K562 (cell line): Measurements from ENCODE around the gene MAP4K4. TPM values are rescaled to one million over a fixed set of nuclear protein-coding genes. Genes with fewer than 3 reads are reported as not detected.
A peak's percentile ranks its signal among the peaks of the same experiment; 100 is the strongest.

Experiments
- ATAC-seq: fragments of 200-7000 bp; cut with Tn5 transposase; 3 replicates; pipeline ENCODE4 v1.9.1; 2020; ENCODE audit warnings: moderate library complexity
- BruUV-seq: library from RNA; stranded (reverse); fragments of 400-500 nt; replicated peaks from 2 replicates; lab custom pipeline; 2021; lab: Mats Ljungman, UMichigan
- CTCF ChIA-PET: fragments of 300-600 bp; formaldehyde crosslinking; extraction: SDS; loops from one replicate; lab custom pipeline; 2021; ENCODE audit warnings: low intra/inter-chr PET ratio; lab: Yijun Ruan, JAX
- POLR2A ChIA-PET: fragments of 300-600, 350-650 bp; sonication (Branson Sonifier 250); formaldehyde crosslinking; extraction: SDS; loops from one replicate; lab custom pipeline; 2021; ENCODE audit warnings: antibody characterized with exemption, inconsistent platforms; lab: Yijun Ruan, JAX
- DNase-seq, 4 experiments: peaks; one replicate each; pipeline versions ENCODE4 v3.0.0 to v3.0.0-alpha.2; 2011 to 2018; ENCODE audit warnings: low spot score in 3 of 4, mixed read lengths in 3 of 4; ENCODE audit errors: extremely low read depth in 1 of 4
- FAIRE-seq: peaks from 2 replicates; lab custom pipeline; 2011; peaks lifted over from hg19 to GRCh38; lab: Jason Lieb, UNC
- H2AFZ ChIP-seq: 2 replicates; pipeline ENCODE4 v1.6.0; 2011; ENCODE audit warnings: low read depth, low read length, control low read depth, inconsistent platforms
- H3K27ac ChIP-seq: fragments of 200-600 bp; 3 replicates; pipeline ENCODE4 v1.8.0; 2011; ENCODE audit warnings: low read depth, mild to moderate bottlenecking, control low read depth, inconsistent platforms, low read length, moderate library complexity, mixed read lengths; ENCODE audit errors: extremely low read depth
- H3K27me3 ChIP-seq, 2 experiments: fragments of 300-600 bp in 1 of 2; 2 replicates in 1 of 2; 3 replicates in 1 of 2; pipeline versions ENCODE4 v1.6.0 to v1.8.0; 2011; ENCODE audit warnings: inconsistent platforms in 2 of 2, low read length in 2 of 2, mild to moderate bottlenecking in 1 of 2, mixed read lengths in 1 of 2, moderate library complexity in 1 of 2; ENCODE audit not compliant: control insufficient read depth in 2 of 2, insufficient read depth in 2 of 2
- H3K36me3 ChIP-seq: fragments of 300-600 bp; 3 replicates; pipeline ENCODE4 v1.8.0; 2011; ENCODE audit warnings: mild to moderate bottlenecking, low read length, inconsistent platforms; ENCODE audit not compliant: control insufficient read depth, insufficient read depth
- H3K4me1 ChIP-seq, 2 experiments: fragments of 200-600 bp in 1 of 2; replicated peaks in 1 of 2; 2 replicates in 1 of 2; 3 replicates in 1 of 2; pipeline versions ENCODE4 v1.5.1 to v1.8.0; 2011; ENCODE audit warnings: inconsistent platforms in 2 of 2, low read length in 2 of 2, mild to moderate bottlenecking in 1 of 2, mixed read lengths in 1 of 2, moderate library complexity in 1 of 2; ENCODE audit not compliant: control insufficient read depth in 2 of 2, insufficient read depth in 2 of 2
- H3K4me2 ChIP-seq: 2 replicates; pipeline ENCODE4 v1.6.1; 2011; ENCODE audit warnings: low read length, control low read depth, inconsistent platforms, mixed read lengths; ENCODE audit not compliant: insufficient read depth
- H3K4me3 ChIP-seq: fragments of 200-600 bp; sonication (generic), shearing (Covaris generic); 2 replicates; pipeline ENCODE4 v1.5.1; 2016; ENCODE audit warnings: control low read depth, inconsistent platforms
- H3K79me2 ChIP-seq: fragments of 200-600 bp; 3 replicates; pipeline ENCODE4 v1.8.0; 2011; ENCODE audit warnings: low read length, inconsistent platforms; ENCODE audit not compliant: control insufficient read depth, insufficient read depth
- H3K9ac ChIP-seq, 2 experiments: 2 replicates each; pipeline versions ENCODE4 v1.6.0 to v1.6.1; 2011; ENCODE audit warnings: low read depth in 2 of 2, low read length in 2 of 2, control low read depth in 1 of 2, inconsistent platforms in 1 of 2, mild to moderate bottlenecking in 1 of 2, mixed read lengths in 1 of 2; ENCODE audit not compliant: insufficient read depth in 1 of 2
- H3K9me1 ChIP-seq: one replicate; pipeline ENCODE4 v1.6.0; 2011; ENCODE audit warnings: inconsistent platforms, mild to moderate bottlenecking, low read length, moderate library complexity; ENCODE audit not compliant: control insufficient read depth, insufficient read depth
- H3K9me3 ChIP-seq: replicated peaks from 2 replicates; pipeline ENCODE4 v1.5.1; 2011; ENCODE audit warnings: low read depth, low read length, inconsistent platforms; ENCODE audit not compliant: control insufficient read depth, insufficient read depth
- H4K20me1 ChIP-seq: replicated peaks from 2 replicates; pipeline ENCODE4 v1.6.1; 2011; ENCODE audit warnings: low read length, inconsistent platforms, mixed read lengths; ENCODE audit not compliant: control insufficient read depth, insufficient read depth
- BDP1 ChIP-seq: IDR thresholded peaks from 3 replicates; pipeline ENCODE4 v1.6.1; 2011; ENCODE audit not compliant: insufficient read length, insufficient read depth
- CEBPB ChIP-seq: fragments of 450-650 bp; IDR thresholded peaks from 2 replicates; pipeline ENCODE4 v1.6.1; 2016; ENCODE audit warnings: missing genetic modification characterization, missing compliant biosample characterization
- DPF2 ChIP-seq: fragments of 450-650 bp; IDR thresholded peaks from 2 replicates; pipeline ENCODE4 v1.6.1; 2016
- ETV1 ChIP-seq: fragments of 450-650 bp; conservative IDR thresholded peaks from 2 replicates; pipeline ENCODE4 v1.6.1; 2016; ENCODE audit warnings: missing genetic modification characterization, control low read depth, low read depth, missing compliant biosample characterization
- GATA2 ChIP-seq: sonication (generic); formaldehyde crosslinking; IDR thresholded peaks from 2 replicates; pipeline ENCODE4 v1.4.0; 2020; ENCODE audit warnings: mild to moderate bottlenecking, missing genetic modification reagents
- MAZ ChIP-seq, 2 experiments: fragments of 450-650 bp in 1 of 2; sonication (generic) in 1 of 2; formaldehyde crosslinking; IDR thresholded peaks in 1 of 2; conservative IDR thresholded peaks in 1 of 2; 2 replicates each; pipeline versions ENCODE4 v1.4.0 to v1.5.0; 2020; ENCODE audit warnings: mild to moderate bottlenecking in 1 of 2, missing genetic modification reagents in 1 of 2
- REST ChIP-seq, 2 experiments: fragments of 450-650 bp; formaldehyde crosslinking in 1 of 2; IDR thresholded peaks; 2 replicates each; pipeline versions ENCODE4 v1.4.0 to v1.6.1; 2014 to 2020; ENCODE audit warnings: mild to moderate bottlenecking in 2 of 2, borderline replicate concordance in 1 of 2, low read depth in 1 of 2
- SMC3 ChIP-seq: conservative IDR thresholded peaks from 2 replicates; pipeline ENCODE4 v1.6.1; 2011; ENCODE audit warnings: low read depth, low read length, improper control_type of control experiment; ENCODE audit not compliant: insufficient read depth
- ZNF143 ChIP-seq: sonication (generic); formaldehyde crosslinking; IDR thresholded peaks from 2 replicates; pipeline ENCODE4 v1.9.0; 2022; ENCODE audit warnings: mild to moderate bottlenecking, missing genetic modification reagents
- ZNF695 ChIP-seq: fragments of 450-650 bp; formaldehyde crosslinking; IDR thresholded peaks from 2 replicates; pipeline ENCODE4 v1.4.0; 2020; ENCODE audit warnings: mild to moderate bottlenecking, moderate library complexity
- WGBS: fragments of 100-300 bp; shearing (Covaris generic); methylation state at CpG from one replicate; pipeline ENCODE4 v1.1.6; 2016; ENCODE audit warnings: low coverage, mixed read lengths; ENCODE audit not compliant: insufficient coverage; ENCODE audit errors: missing lambda C conversion rate; 5-methylcytosine and 5-hydroxymethylcytosine counted together
- in situ Hi-C: fragments of 300-500 bp; cut with MboI; formaldehyde crosslinking; loops from 4 replicates; pipeline ENCODE4 v1.15.0; 2018; ENCODE audit warnings: inconsistent platforms, mixed read lengths
- intact Hi-C: fragments of 100-400 bp; cut with micrococcal nuclease; formaldehyde crosslinking; loops from 2 replicates; pipeline ENCODE4 v1.14.2; 2022
- polyA plus RNA-seq, 8 experiments: library from polyadenylated mRNA; depleted of rRNA in 4 of 8; stranded (reverse) in 5 of 8; unstranded in 3 of 8; fragments of >200 nt; fragmentation: Nextera tagmentation in 2 of 8; fragmentation: Illumina TruSeq in 1 of 8; extraction: Ambion mirVana in 2 of 8; extraction: Trizol in 1 of 8; gene quantifications; 2 replicates each; pipeline versions ENCODE4 v1.2.1 to v1.2.3, GENCODE V29; 2011 to 2014; ENCODE audit warnings: inconsistent platforms in 1 of 8, missing spikeins in 1 of 8
- total RNA-seq, 7 experiments: library from RNA; depleted of rRNA in 6 of 7; stranded (reverse); fragments of >200 nt in 6 of 7; fragmentation: Illumina TruSeq in 2 of 7; extraction: Trizol in 2 of 7; gene quantifications; 2 replicates each; pipeline versions ENCODE4 v1.2.1 to v1.2.3, GENCODE V29; 2011 to 2021; ENCODE audit warnings: low replicate concordance in 1 of 7
- TF ChIP-seq, protein P1 (sequence below), 3 experiments: IDR thresholded peaks in 2 of 3; conservative IDR thresholded peaks in 1 of 3; 2 replicates each; pipeline ENCODE4 v1.5.1; 2011 to 2012; ENCODE audit warnings: low read length in 3 of 3, mild to moderate bottlenecking in 3 of 3, control low read depth in 2 of 3, improper control_type of control experiment in 1 of 3, inconsistent platforms in 1 of 3, low read depth in 1 of 3, mixed read lengths in 1 of 3, moderate library complexity in 1 of 3; ENCODE audit not compliant: insufficient read depth in 2 of 3

The MAP4K4 gene
- total and polyA plus RNA-seq, 9 of the 15 experiments (the other 6 are each of a cell fraction or from before 2014, with no cell fraction given): 7.6 to 76.4 (median 50.6) TPM

GRCh38 chr2:101831351-101831865, 133.9 kb downstream of the MAP4K4 start:
- DNase-seq: peak; percentile 43 to 74 (median 54)
- 0 out of 2 replicates have a peak, but pooled peaks cover 6% of the 10 kb centered on the region for H4K20me1 ChIP-seq
- no peak overlapping the region for H2AFZ ChIP-seq
- ChIA-PET POLR2A (interaction anchor here (0.6 kb wide), 3 partner anchors 14 to 223 kb away, joined by 3 to 4 read pairs (median 3); no protein-coding TSS in a partner anchor), CTCF (interaction anchor here (1.1 to 1.8 kb wide), 2 partner anchors 413 to 490 kb away, joined by 6 to 9 read pairs; no protein-coding TSS in a partner anchor)
- FAIRE-seq: peak; percentile 75
- intact Hi-C loops: loop anchor here (1.0 to 5.0 kb wide), 4 partner anchors 61 to 412 kb away; partner anchors contain the start of gene MAP4K4
- no TSS peak for BruUV-seq
- H3K36me3 ChIP-seq: peaks cover 73% of the 10 kb centered on the region
- H3K9ac ChIP-seq: no peak overlapping the region
- no peak overlapping the region for H3K4me3 ChIP-seq
- no peaks in the 10 kb centered on the region for H3K27me3 ChIP-seq
- in situ Hi-C loops: no loop called here
- no peaks in the 10 kb centered on the region for H3K9me3 ChIP-seq
- H3K4me1 ChIP-seq: peaks cover 0 to 31% of the 10 kb centered on the region in 2 experiments; a peak in 3 of 5 replicates
- H3K9me1 ChIP-seq: no peaks in the 10 kb centered on the region
- peak; percentile 99 for ATAC-seq
- 31% methylated on average over 5 of the region's 5 CpGs for WGBS
- peak overlapping the region; percentile 33; the same call in 1 of the 2 replicates for H3K4me2 ChIP-seq
- H3K79me2 ChIP-seq: no peaks in the 10 kb centered on the region
- no peak overlapping the region; the same call in 2 of the 3 replicates for H3K27ac ChIP-seq
- no peak for TF ChIP-seq ZNF695 (CRISPR knock-in tag)
- peak in 1 of 2 experiments; percentile 37; a peak in 1 of 4 replicates for TF ChIP-seq MAZ (CRISPR knock-in tag; conservative IDR thresholded peaks at IDR 0.05 in 1 of 2, IDR thresholded peaks at IDR 0.05 in 1 of 2)
- TF ChIP-seq DPF2: 0 out of 2 replicates have a peak, but pooled peaks have one; percentile 27
- TF ChIP-seq ZNF143: no peak
- no peak for TF ChIP-seq CEBPB
- peak; percentile 56; the same call in 1 of the 2 replicates for TF ChIP-seq SMC3
- TF ChIP-seq ETV1 (tag): no peak
- TF ChIP-seq, protein P1, sequence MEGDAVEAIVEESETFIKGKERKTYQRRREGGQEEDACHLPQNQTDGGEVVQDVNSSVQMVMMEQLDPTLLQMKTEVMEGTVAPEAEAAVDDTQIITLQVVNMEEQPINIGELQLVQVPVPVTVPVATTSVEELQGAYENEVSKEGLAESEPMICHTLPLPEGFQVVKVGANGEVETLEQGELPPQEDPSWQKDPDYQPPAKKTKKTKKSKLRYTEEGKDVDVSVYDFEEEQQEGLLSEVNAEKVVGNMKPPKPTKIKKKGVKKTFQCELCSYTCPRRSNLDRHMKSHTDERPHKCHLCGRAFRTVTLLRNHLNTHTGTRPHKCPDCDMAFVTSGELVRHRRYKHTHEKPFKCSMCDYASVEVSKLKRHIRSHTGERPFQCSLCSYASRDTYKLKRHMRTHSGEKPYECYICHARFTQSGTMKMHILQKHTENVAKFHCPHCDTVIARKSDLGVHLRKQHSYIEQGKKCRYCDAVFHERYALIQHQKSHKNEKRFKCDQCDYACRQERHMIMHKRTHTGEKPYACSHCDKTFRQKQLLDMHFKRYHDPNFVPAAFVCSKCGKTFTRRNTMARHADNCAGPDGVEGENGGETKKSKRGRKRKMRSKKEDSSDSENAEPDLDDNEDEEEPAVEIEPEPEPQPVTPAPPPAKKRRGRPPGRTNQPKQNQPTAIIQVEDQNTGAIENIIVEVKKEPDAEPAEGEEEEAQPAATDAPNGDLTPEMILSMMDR (IDR thresholded peaks at IDR 0.05 in 2 of 3, conservative IDR thresholded peaks at IDR 0.05 in 1 of 3; ENCODE audit: insufficient read depth in 2 of 3, low read depth in 1 of 3, low read length in 3 of 3): peak; percentile 76 to 81 (median 80)
- TF ChIP-seq GATA2 (CRISPR knock-in tag): peak; percentile 9; the same call in 1 of the 2 replicates
- TF ChIP-seq BDP1: no peak
- peak; percentile 62 for TF ChIP-seq REST (IDR thresholded peaks at IDR 0.05; ENCODE audit: borderline replicate concordance)
- no peak for TF ChIP-seq REST (CRISPR knock-in tag; IDR thresholded peaks at IDR 0.05; ENCODE audit: low read depth)
